A549 (cell line): Measurements from ENCODE around the gene PUM1.

ENCODE experiments used
- ESRRA ChIP-seq: fragments of 150-350 bp; IDR thresholded peaks from 2 replicates; pipeline ENCODE4 v1.6.1; 2014; ENCODE audit warnings: mild to moderate bottlenecking, low read length, borderline replicate concordance
- JUNB ChIP-seq: fragments of >200 bp; sonication (Bioruptor Twin); formaldehyde crosslinking; IDR thresholded peaks from 2 replicates; pipeline ENCODE4 v1.6.1; 2016
- MAFK ChIP-seq: fragments of 450-650 bp; IDR thresholded peaks from 2 replicates; pipeline ENCODE4 v1.6.1; 2014; ENCODE audit not compliant: partially characterized antibody
- NR3C1 ChIP-seq: fragments of >200 bp; sonication (Bioruptor Twin); formaldehyde crosslinking; IDR thresholded peaks from 3 replicates; pipeline ENCODE4 v1.6.1; 2017
- POLR2A ChIP-seq: IDR thresholded peaks from 2 replicates; pipeline ENCODE4 v1.6.1; 2012; ENCODE audit warnings: mild to moderate bottlenecking, low read length
- SMC3 ChIP-seq: fragments of >200 bp; sonication (Bioruptor Twin); formaldehyde crosslinking; IDR thresholded peaks from 3 replicates; pipeline ENCODE4 v1.6.1; 2018; ENCODE audit warnings: inconsistent platforms
- TF ChIP-seq, protein P1 (sequence below): fragments of >200 bp; sonication (Bioruptor Twin); formaldehyde crosslinking; IDR thresholded peaks from 3 replicates; pipeline ENCODE4 v1.5.1; 2016

DNA sequence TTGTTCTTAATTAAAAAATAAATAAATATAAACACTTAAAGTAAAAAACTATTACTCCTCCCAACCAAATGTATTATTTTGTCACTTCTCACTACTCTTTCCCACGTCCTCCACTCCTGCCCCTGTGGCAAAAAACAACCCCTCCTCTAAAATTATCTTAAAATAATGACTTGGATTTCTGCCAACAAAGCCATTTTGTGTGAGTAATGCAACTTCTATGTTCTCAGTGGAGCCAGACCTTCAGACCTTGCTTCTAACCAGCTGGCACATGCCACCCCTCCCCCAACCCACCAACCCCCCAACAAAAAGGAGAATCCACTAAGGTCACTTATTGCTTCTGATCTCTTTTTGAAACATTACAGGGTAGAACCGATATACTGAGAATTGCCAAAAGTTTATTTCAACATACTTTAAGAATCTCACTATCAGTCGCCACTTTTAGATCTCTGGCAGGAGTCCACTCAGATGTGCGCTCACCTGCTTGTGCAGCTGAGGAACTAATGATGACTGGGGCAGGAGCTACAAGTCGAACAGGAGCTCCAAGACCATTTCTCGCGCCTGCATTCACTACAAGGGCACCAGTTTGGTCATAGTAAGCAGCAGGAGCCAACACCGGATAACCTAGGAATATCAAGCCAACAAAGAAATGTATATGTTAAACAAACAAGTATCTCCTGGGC, 98.7 kb downstream of the PUM1 start:
- TF ChIP-seq, protein P1, sequence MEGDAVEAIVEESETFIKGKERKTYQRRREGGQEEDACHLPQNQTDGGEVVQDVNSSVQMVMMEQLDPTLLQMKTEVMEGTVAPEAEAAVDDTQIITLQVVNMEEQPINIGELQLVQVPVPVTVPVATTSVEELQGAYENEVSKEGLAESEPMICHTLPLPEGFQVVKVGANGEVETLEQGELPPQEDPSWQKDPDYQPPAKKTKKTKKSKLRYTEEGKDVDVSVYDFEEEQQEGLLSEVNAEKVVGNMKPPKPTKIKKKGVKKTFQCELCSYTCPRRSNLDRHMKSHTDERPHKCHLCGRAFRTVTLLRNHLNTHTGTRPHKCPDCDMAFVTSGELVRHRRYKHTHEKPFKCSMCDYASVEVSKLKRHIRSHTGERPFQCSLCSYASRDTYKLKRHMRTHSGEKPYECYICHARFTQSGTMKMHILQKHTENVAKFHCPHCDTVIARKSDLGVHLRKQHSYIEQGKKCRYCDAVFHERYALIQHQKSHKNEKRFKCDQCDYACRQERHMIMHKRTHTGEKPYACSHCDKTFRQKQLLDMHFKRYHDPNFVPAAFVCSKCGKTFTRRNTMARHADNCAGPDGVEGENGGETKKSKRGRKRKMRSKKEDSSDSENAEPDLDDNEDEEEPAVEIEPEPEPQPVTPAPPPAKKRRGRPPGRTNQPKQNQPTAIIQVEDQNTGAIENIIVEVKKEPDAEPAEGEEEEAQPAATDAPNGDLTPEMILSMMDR: no peak
- no peak for TF ChIP-seq POLR2A
- TF ChIP-seq ESRRA: no peak
- TF ChIP-seq SMC3: no peak
- no peak for TF ChIP-seq MAFK
- TF ChIP-seq JUNB: no peak
- TF ChIP-seq NR3C1: no peak
